ENCODE data around the gene HOXD13.

Gene HOXD13

GRCh38 chr2:176081837-176082524 lies 10.5 kb upstream of the HOXD13 start:
- TF ChIP-seq CTCF (conservative IDR thresholded peaks at IDR 0.05) (no peak), ZFX (IDR thresholded peaks at IDR 0.05) (no peak)
- no peak overlapping the region for H3K27ac ChIP-seq

- TF ChIP-seq CTCF (conservative IDR thresholded peaks at IDR 0.05) (no peak), ZFX (IDR thresholded peaks at IDR 0.05) (no peak)
- H3K27ac ChIP-seq, result no peak overlapping the region
Observed at GRCh38 chr2:176082525-176082823, 10.0 kb upstream of the HOXD13 start.

GRCh38 chr2:176082824-176083751 lies 9.4 kb upstream of the HOXD13 start:
- no peak overlapping the region for H3K27ac ChIP-seq
- no peak for TF ChIP-seq ZFX (IDR thresholded peaks at IDR 0.05)
- TF ChIP-seq CTCF (conservative IDR thresholded peaks at IDR 0.05), result no peak

- no peak within 1 kb of the TSS for H3K27ac ChIP-seq
- TF ChIP-seq CTCF (conservative IDR thresholded peaks at IDR 0.05) (no peak), ZFX (IDR thresholded peaks at IDR 0.05) (no peak)
Observed at GRCh38 chr2:176083796-176084261, 8.7 kb upstream of the HOXD13 start, which contains the start of gene EVX2. EVX2 (minus strand) TSS chr2:176083962; CDS start chr2:176083776, 186 bp downstream.

DNA sequence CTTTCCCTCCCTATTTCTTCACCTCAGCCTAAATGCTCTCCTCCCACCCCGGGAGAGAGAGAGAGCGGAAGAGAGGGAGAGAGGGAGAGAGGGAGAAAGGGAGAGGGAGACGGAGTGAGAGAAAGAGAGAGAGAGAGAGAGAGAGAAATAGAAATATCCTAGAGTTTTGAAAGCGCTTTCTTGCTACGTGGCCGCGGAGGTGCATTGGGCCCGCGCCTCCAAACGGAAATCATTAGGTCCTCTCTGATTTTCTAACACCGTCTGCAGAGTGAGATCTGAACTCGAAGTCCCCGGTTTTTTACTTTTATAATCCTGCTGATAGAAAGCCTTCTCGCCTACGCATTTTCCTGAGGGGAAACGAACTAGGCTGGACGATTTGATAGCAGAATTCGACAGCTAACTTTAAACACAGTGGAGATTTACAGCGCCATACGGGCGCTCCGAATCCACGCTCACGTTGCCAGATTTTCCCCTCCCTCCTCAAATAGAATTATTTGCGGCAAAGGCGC lies 7.9 kb upstream of the HOXD13 start:
- H3K27ac ChIP-seq, result no peak overlapping the region
- TF ChIP-seq CTCF (conservative IDR thresholded peaks at IDR 0.05), result no peak
- no peak for TF ChIP-seq ZFX (IDR thresholded peaks at IDR 0.05)

DNA sequence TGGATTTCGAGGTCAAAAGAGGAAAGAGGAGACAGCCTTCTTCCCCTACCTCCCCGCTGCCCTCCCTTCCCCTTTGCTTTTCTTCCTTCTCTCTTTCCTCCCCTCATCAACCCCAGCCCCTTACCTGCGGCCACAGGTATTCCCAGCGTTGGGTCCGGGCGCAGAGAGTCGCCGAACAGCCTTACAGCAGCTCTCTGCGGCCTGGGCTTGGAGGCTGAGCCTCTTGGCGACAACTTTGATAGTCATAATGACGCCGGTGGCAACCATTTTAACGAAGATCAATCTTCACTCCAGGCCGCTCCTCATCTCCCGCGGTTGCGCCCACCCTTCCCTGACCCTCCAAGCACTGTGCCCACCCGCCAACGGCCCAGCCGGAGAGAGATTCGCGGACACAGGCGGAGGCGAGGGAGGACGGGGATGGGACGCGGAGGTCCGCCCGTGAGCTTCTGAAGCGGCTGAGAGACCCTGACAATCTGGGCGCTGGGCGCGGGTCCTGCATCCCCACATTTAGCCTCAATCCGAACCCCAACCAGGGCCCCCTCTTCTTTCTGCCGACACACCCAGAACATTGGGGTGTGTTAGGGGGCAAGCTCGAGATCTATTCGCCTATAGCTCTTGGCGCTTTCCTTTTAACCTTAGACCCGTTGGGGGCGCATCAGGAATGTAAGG lies 7.3 kb upstream of the HOXD13 start:
- no peak overlapping the region for H3K27ac ChIP-seq
- TF ChIP-seq ZFX (IDR thresholded peaks at IDR 0.05) (no peak), CTCF (conservative IDR thresholded peaks at IDR 0.05) (no peak)
